Measurements from ENCODE around the gene PLK3. TPM values are rescaled to one million over a fixed set of nuclear protein-coding genes. Genes with fewer than 3 reads are reported as not detected.
A peak's percentile ranks its signal among the peaks of the same experiment; 100 is the strongest.

PLK3 gene
- total and polyA plus RNA-seq, 9 of the 15 experiments (the other 6 are each of a cell fraction or from before 2014, with no cell fraction given): 0.52 to 22.7 (median 11.0) TPM

DNA sequence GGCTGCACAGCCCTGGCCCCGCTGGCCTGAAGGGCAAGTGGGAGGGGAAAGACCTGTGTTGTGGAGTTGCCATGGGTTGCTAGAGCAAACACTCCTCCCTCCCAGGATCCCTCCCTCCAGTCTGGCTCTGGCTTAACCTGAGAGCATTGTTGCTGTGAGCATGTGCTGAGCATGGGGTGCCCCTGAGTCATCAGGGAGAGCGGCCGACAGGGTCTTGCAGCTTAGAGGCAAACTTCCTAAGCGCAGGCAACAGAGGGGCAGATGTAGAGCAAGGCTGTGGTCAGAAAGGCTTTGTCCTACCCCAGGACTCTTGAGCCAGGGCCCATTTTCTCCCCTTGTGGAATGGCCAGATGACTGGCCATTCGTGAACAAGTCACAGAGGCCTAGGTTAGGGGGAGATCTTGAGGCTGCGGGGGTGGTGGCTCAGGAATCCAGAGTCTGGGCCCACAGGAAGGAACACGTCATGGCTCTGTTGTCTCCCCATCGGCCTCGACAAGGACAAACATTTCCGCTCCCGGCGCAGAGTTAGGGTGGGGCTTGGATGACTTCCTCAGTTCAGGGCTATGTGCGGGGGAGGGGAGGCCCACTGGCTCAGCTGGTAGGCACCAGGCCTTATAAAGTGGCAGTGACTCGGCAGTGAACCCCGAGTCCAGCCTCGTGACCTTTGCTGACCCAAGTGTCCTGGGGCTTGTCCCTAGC lies 7.3 kb downstream of the PLK3 start (continued):
- TF ChIP-seq, protein P1, sequence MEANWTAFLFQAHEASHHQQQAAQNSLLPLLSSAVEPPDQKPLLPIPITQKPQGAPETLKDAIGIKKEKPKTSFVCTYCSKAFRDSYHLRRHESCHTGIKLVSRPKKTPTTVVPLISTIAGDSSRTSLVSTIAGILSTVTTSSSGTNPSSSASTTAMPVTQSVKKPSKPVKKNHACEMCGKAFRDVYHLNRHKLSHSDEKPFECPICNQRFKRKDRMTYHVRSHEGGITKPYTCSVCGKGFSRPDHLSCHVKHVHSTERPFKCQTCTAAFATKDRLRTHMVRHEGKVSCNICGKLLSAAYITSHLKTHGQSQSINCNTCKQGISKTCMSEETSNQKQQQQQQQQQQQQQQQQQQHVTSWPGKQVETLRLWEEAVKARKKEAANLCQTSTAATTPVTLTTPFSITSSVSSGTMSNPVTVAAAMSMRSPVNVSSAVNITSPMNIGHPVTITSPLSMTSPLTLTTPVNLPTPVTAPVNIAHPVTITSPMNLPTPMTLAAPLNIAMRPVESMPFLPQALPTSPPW (CRISPR knock-in tag; IDR thresholded peaks at IDR 0.05): peak; percentile 93
- TF ChIP-seq, protein P2, sequence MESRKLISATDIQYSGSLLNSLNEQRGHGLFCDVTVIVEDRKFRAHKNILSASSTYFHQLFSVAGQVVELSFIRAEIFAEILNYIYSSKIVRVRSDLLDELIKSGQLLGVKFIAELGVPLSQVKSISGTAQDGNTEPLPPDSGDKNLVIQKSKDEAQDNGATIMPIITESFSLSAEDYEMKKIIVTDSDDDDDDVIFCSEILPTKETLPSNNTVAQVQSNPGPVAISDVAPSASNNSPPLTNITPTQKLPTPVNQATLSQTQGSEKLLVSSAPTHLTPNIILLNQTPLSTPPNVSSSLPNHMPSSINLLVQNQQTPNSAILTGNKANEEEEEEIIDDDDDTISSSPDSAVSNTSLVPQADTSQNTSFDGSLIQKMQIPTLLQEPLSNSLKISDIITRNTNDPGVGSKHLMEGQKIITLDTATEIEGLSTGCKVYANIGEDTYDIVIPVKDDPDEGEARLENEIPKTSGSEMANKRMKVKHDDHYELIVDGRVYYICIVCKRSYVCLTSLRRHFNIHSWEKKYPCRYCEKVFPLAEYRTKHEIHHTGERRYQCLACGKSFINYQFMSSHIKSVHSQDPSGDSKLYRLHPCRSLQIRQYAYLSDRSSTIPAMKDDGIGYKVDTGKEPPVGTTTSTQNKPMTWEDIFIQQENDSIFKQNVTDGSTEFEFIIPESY (CRISPR knock-in tag; IDR thresholded peaks at IDR 0.05): peak; percentile 76
- TF ChIP-seq, protein P3, sequence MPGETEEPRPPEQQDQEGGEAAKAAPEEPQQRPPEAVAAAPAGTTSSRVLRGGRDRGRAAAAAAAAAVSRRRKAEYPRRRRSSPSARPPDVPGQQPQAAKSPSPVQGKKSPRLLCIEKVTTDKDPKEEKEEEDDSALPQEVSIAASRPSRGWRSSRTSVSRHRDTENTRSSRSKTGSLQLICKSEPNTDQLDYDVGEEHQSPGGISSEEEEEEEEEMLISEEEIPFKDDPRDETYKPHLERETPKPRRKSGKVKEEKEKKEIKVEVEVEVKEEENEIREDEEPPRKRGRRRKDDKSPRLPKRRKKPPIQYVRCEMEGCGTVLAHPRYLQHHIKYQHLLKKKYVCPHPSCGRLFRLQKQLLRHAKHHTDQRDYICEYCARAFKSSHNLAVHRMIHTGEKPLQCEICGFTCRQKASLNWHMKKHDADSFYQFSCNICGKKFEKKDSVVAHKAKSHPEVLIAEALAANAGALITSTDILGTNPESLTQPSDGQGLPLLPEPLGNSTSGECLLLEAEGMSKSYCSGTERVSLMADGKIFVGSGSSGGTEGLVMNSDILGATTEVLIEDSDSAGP (CRISPR knock-in tag; IDR thresholded peaks at IDR 0.05): no peak
- TF ChIP-seq GTF2E2 (tag; IDR thresholded peaks at IDR 0.05) (peak; percentile 93), PCBP1 (IDR thresholded peaks at IDR 0.05; ENCODE audit: low read depth, low read length, poor library complexity, severe bottlenecking) (no peak), PHB (CRISPR knock-in tag; IDR thresholded peaks at IDR 0.05) (peak; percentile 64; the same call in 1 of the 2 replicates), HLTF (IDR thresholded peaks at IDR 0.05) (0 out of 2 replicates have a peak, but pooled peaks have one; percentile 47), ELF1 (tag; IDR thresholded peaks at IDR 0.05) (peak; percentile 86), FOXK1 (CRISPR knock-in tag; IDR thresholded peaks at IDR 0.05; ENCODE audit: borderline replicate concordance) (peak; percentile 93)
- TF ChIP-seq, protein P4, sequence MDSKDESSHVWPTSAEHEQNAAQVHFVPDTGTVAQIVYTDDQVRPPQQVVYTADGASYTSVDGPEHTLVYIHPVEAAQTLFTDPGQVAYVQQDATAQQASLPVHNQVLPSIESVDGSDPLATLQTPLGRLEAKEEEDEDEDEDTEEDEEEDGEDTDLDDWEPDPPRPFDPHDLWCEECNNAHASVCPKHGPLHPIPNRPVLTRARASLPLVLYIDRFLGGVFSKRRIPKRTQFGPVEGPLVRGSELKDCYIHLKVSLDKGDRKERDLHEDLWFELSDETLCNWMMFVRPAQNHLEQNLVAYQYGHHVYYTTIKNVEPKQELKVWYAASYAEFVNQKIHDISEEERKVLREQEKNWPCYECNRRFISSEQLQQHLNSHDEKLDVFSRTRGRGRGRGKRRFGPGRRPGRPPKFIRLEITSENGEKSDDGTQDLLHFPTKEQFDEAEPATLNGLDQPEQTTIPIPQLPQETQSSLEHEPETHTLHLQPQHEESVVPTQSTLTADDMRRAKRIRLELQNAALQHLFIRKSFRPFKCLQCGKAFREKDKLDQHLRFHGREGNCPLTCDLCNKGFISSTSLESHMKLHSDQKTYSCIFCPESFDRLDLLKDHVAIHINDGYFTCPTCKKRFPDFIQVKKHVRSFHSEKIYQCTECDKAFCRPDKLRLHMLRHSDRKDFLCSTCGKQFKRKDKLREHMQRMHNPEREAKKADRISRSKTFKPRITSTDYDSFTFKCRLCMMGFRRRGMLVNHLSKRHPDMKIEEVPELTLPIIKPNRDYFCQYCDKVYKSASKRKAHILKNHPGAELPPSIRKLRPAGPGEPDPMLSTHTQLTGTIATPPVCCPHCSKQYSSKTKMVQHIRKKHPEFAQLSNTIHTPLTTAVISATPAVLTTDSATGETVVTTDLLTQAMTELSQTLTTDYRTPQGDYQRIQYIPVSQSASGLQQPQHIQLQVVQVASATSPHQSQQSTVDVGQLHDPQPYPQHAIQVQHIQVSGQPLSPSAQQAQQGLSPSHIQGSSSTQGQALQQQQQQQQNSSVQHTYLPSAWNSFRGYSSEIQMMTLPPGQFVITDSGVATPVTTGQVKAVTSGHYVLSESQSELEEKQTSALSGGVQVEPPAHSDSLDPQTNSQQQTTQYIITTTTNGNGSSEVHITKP (IDR thresholded peaks at IDR 0.05; ENCODE audit: partially characterized antibody): peak; percentile 8
- TF ChIP-seq, protein P5, sequence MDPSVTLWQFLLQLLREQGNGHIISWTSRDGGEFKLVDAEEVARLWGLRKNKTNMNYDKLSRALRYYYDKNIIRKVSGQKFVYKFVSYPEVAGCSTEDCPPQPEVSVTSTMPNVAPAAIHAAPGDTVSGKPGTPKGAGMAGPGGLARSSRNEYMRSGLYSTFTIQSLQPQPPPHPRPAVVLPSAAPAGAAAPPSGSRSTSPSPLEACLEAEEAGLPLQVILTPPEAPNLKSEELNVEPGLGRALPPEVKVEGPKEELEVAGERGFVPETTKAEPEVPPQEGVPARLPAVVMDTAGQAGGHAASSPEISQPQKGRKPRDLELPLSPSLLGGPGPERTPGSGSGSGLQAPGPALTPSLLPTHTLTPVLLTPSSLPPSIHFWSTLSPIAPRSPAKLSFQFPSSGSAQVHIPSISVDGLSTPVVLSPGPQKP (CRISPR knock-in tag; IDR thresholded peaks at IDR 0.05): no peak
- TF ChIP-seq, protein P6, sequence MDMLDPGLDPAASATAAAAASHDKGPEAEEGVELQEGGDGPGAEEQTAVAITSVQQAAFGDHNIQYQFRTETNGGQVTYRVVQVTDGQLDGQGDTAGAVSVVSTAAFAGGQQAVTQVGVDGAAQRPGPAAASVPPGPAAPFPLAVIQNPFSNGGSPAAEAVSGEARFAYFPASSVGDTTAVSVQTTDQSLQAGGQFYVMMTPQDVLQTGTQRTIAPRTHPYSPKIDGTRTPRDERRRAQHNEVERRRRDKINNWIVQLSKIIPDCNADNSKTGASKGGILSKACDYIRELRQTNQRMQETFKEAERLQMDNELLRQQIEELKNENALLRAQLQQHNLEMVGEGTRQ (CRISPR knock-in tag; IDR thresholded peaks at IDR 0.05): no peak
